HG02642 (cell line): ENCODE data around the gene RAD52.

Experiments
- ATAC-seq: cut with Tn5 transposase; IDR thresholded peaks from one replicate; pipeline ENCODE4 v1.9.1; 2021; ENCODE audit warnings: mild to moderate bottlenecking; ENCODE audit not compliant: unreplicated experiment, poor library complexity

RAD52 gene

DNA sequence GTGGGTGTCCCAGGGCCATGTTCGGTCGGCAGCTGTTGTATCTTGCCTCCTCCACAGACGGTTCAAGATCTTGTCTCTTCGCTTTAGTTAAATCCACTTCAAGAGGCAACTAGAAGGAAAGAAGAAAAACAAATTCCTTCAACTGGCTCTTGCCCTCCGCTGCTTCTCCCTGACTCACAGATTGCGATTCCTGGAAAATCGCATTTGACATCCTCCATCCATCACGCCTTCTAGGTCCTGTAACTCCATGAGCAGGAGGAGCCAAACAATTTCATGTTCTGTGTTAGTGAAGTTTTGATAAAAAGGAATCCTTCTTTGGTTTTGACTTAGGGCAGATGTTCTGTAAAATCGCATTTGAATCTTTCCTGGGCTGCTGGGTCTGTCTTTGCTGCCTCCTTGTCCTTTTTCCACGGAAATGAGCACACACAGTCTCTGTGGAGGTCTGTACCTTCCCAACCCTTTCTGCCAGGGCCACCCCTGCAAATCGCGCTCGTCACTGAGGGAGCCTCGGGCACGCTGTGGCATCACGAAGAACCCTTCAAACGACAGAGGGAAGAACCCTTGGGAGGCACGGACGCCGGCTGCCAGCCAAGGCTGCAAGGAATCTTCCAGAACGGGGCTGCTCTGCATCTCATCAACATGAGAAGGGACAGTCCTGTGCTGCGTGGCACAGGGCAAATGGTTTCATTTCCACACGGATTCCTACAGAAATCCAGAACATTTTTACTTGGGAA, 32.6 kb downstream of the RAD52 start:
- ATAC-seq = no peak

DNA sequence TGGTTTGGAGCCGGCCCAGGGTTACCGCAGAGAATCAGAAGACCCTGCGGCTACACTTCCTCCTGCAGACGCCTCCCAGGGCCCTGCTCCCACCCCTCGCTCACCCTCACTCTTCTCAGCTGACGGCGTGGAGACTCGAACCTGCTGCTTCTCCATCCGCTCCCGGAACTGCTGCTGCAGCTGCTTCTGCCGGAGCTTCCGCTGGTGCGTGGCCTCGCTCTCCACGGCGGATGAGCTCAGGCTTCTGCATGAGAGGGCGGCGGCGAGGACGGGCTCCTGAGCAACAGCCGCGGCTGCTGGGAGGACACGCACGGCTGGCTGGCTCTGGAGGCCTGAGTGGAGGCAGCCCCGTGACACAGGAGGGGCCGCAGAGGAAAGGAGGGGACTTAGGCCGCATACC, 33.3 kb downstream of the RAD52 start:
- ATAC-seq = no peak

DNA sequence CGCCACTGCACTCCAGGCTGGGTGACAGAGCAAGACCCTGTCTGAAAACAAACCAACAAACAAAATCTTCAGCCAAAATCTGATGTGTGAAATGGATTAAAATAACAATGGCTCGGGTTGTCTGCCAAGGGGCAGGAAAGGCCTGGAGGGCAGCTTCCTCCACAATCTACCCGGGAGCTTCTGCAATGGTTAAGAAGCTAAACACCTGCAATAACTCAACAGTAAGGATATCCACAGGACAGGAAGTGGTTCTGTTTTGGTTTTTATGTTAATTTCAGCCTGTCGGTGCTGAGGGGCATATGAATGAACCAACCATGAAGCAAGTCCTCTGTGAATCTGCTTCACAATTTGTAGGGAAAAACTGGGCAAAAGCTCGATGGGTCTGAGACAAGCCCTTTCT, 34.4 kb downstream of the RAD52 start:
- ATAC-seq = no peak

DNA sequence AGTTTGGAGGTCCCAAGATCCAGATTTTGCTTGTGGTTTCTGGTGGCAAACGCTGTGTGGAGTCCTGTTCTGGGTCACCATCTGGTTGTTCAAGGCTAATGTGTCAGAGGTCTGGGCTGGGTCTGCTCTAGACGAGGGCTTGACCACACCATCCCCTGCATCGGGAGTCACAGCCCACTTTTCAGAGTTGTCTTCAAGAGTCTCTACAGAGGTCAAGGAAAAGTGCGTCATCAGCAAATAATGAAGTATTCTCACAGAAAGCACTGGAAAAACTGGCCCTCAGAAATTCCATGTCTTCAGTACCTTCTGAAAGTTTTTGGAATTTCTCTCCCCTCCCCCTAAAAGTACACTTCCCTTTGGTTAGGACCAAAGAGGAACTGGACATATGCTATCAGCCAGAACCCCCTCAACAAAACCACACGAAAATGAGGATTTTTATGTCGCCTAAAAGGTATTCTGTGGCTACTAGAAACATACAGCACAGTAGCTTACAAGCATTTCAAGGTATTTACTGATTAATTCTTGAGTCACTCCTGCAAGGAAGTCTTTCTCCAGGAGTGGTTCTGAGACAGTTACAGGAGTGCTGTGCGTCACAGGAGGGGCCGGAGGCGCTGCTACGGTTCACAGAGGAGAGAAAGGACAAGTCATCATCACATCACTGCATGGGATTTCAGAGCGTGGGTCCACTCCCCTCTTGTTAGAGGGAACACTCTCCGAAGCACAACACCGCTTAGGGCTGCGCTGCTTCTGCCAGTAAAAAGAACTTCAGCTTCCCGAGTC, 35.4 kb downstream of the RAD52 start:
- ATAC-seq = no peak

DNA sequence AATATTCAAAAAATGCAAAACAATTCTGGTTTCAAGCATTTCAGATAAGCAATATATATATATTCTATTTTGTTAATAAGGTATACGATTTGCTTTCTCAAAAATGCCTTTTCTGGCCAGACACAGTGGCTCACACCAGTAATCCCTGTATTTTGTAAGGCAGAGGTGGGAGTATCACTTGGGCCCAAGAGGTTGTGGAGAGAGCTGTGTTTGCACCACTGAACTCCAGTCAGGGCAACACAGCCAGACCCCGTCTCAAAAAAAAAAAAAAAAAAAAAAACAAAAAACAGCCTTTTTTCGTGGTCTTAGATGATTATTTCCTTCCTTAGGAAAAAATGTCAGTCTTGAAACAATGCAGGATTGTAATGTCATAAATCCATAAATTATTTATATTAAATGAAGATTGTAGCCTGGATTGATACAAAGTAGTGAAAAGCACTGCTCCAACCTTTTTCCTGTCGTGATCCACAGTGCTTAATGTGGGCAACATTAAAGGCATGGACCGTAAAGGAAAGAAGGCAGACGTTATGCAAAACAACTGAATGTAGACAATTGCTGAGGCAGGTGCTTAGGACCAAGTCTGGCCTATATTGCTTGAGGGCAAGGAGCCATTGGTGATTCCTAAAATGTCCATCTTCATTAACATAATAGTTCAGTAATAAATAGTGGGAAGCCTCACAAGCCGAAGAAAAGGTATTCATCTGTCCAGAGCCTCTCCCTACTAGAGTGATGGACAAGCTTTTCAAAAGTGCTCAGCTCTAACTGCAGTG, 36.8 kb downstream of the RAD52 start:
- no peak for ATAC-seq

DNA sequence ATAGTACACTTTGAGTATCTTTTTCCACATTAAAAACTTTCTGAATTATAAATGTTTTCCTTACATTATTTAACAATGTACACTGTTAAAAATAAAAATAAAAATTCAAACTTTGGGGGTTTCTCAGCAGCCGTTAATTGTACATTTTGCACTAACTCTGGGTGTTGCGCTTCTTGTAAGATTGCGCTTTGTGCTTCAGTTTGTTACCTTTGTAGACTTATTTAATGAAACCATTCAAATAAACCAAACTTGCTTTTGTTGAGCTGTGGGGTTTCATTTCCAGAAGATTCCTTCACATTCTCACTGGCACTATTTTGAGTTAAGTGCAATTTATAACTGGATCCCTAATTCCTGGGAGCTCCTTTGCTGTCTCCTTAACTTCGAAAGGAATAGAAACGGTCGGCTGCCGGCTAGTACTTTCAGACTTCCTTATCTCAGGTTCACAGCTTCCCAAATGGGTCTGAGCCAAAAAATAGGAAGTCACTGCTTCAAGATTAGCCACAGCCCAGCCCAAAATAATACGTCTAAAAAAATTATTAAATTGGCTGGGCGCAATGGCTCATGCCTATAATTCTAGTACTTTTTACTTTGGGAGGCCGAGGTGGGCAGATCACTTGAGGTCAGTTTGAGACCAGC, 38.2 kb downstream of the RAD52 start:
- no peak for ATAC-seq

DNA sequence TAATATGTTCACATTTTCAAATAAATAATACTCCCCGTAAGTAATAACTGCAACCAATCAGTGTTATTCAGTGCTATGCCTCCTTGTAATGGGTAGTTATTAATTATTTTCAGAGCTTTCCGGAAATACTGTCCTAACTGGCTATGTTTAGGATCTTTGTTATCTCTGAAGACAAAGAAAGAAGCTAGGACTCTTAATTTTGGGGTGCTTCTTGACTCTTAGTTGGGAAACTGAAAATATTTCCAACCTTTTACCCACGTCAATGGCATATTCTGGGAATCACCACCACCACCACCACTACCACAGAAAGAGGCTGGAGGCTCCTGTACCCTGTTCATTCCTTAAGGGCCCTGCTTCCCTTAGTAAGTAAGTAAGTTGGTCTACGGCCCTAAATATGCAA, 39.1 kb downstream of the RAD52 start:
- no peak for ATAC-seq

DNA sequence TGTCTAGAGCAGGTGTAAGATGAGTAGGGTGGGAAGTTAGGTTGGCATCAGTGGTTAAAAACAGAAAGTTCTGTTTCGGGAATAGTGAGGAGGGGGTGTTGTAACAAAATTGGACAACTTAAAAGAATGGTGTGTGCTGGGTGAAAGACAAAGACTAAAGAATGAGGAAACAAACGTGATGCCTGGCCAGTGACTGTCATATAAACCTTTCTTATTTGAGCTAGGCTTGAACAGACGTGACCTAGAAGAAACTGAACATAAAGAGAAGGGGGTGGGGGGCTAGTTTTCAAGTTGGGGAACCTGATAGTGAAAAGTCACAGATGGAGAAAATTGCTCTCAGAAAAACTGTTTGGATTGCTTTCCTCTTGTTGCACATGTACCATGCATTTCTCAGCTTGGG, 39.6 kb downstream of the RAD52 start:
- no peak for ATAC-seq

DNA sequence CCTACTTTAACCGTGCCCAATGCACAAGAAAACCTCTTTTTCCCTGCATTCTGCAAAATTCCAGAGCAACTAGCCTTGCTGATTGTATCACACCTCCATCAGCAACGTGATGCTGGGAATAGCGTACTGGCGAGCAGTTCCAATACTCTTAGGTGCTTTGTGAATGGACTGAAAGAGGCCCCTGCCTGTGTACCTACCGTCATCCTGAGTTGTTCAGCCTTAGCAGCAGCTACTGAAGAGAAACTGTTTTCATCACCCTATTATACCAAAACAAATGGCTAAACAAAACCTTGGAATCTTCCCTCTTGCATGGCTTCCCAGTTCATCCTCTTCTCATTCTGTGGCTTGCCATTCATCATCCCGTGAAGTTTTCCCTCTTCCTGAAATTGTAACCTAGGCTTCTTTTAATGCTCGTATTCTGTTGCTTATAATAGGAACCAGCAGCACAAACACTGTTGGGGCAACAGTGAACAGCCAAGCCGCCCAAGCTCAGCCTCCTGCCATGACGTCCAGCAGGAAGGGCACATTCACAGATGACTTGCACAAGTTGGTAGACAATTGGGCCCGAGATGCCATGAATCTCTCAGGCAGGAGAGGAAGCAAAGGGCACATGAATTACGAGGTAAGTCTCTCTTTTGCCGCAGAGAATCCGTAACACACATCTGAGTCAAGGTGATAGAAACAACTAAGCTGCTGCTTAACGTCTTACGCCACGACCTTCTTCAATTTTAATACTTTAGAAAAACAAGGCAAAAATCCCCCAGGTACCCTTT, 41.9 kb downstream of the RAD52 start:
- ATAC-seq = no peak

DNA sequence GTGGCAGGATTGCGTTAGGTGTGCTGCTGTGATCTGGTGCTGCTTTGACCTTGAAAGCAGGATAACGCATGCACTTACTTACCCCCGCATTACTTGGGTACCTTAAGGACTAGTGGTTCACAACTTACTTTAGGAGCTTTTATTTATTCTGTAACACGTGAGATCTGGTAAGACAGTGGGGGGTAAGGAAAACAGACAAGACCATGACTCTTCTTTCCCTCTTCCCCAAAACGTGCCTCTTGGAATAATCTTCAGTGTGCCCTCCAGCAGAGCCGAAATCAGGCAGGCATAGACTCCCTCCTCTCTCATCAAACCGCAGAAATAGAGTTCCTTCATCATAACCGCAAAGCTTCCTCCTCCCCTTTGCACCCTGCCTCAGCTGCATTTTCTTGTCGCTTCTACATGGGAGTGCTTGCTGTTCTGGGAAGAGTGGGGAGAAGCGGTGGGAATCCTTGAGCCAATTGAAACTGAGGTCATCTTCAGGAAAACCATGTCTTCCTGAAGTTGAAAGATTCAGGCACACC, 43.4 kb downstream of the RAD52 start:
- no peak for ATAC-seq

DNA sequence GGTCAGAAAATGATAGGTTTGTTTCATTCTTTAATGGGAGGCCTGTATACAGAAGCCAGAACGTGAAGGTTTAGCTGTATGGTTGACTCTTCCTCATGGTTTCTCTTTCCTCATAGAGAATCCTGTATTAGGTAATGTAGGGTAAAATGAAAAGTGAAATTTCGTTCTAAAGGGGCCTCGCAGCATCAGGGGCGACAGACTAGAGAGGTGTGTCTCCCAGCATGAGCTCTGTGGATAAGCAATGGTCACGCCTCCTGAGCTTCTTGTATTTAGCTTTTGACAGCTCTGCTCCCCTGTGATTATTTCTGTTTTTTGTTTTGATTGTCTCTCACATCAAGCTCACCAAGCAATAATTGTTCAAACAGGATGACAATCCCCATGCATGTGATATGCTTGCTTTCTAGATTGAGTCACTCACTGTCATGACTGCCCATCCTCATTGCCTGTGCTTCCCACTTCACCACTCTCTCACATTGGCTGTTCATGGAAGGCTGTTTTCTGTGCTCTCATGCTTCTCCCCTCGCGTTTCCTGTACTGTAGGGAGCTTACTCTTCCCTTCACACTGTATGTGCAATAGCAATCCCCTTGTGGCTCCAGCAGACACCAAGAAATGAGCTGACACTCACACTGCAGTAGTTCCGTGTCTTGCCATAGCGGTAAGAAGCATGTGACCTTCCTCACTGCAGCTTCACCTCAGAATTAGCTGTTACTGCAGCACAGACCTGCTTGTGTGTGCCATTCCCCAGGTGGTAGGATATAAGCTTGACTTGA, 44.0 kb downstream of the RAD52 start:
- ATAC-seq = no peak

DNA sequence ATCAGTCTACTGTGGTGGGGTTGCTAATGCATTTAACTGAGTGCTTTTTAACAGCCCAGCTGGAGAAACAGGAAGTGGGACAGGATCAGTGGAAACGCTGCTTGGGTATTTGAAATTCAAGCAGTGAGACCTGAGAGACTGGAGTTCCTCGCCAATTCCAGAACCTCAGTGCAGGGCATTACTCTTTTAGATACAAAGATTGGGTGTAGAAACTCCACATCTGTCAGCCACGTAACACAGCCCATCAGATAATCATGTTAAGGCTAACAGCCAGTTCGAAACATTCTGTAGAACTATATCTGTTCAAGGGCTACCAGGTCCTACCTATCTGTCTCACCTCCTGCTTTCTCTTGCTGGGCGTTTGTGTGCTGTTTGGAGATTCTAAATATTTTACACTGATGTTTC, 45.5 kb downstream of the RAD52 start:
- ATAC-seq = no peak

DNA sequence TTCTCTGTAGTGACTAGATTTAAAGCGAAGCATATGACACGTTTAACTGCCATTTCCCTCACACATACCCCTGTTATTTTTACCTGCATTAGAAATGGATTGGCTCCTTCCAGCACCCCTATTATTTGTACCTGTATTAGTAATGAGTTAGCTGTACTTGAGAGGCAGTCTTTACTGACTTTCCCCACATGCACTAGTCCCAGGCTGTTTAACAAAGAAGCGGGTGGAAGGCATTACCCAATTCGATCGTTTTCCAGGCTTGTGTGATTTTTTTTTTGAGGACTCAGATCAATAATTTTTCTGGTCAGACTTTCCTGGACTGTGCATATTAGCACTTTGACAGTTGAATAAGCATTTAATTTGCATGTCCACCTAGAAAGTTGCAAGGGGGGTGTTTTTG, 46.4 kb downstream of the RAD52 start:
- ATAC-seq = no peak

DNA sequence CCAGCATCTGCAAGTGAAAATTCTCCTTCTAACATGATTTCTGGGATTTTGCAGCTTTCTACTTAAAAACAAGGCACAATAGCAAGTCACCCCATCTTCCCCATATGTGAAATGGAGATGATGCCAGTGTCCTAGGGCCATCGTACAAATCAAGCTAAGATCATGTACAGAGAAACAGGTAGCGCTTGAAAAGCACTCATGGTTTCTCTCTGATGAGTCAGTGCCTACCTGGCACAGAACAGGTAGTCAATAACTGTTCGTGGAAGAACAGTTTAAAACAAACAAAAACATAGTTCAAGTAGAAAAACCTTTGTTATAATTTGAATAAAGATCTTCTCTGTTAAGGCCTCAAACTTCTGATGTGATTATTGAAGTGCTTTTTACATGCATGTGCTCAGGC, 46.9 kb downstream of the RAD52 start:
- ATAC-seq = no peak

DNA sequence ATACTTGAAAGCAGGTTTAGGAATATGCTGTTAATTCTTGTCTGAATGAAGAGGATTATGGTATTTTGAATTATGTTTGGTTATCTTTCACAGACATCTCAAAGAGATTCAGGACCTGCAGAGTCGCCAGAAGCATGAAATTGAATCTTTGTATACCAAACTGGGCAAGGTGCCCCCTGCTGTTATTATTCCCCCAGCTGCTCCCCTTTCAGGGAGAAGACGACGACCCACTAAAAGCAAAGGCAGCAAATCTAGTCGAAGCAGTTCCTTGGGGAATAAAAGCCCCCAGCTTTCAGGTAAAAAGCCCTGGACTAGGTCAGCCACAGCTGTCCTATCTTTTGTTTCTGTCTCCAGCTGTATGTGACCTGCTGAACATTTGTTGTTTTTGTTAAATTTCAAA, 52.1 kb downstream of the RAD52 start:
- ATAC-seq = no peak

DNA sequence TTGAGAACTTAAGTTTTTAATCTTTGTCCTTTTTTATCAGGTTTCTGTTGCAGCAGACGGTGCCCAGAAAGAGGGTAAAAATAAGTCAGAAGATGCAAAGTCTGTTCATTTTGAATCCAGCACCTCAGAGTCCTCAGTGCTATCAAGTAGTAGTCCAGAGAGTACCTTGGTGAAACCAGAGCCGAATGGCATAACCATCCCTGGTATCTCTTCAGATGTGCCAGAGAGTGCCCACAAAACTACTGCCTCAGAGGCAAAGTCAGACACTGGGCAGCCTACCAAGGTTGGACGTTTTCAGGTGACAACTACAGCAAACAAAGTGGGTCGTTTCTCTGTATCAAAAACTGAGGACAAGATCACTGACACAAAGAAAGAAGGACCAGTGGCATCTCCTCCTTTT, 53.5 kb downstream of the RAD52 start:
- ATAC-seq = no peak

DNA sequence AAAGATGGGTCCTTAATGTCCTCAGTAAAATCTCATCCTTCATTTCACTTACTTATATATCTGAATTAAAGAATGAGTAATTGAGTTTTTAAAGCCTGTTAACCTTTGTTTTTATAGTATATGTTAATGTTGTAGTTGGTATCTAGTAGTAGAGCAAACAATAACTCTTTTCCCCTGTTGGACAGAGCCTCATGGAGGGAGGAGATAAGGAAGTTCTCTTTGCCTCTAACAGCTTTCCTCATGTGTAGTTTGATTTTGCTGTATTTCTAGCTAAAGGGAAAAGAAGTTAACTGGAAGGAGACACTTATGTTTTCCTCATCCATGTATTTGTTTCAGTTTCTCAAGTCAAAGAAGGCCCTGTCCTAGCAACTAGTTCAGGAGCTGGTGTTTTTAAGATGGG, 55.3 kb downstream of the RAD52 start:
- ATAC-seq = no peak

DNA sequence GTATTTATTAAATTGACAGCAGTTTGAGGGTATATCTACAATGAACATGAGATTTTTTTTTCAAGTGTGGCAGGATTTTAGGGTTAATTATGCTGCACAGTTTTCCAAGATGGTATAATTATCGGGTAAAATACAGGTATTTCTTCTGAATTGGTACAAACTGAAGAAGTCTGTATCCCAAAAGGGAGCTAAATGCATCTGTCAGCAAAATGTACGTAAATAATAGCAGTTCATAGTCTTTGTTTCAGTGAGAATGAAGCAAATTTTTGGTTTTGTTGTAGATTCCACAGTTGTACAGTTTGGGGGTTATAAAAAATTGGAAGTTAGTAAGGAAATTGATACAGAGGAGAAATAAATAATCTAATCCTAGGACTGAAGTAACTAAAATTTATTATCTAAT, 63.3 kb downstream of the RAD52 start:
- no peak for ATAC-seq

DNA sequence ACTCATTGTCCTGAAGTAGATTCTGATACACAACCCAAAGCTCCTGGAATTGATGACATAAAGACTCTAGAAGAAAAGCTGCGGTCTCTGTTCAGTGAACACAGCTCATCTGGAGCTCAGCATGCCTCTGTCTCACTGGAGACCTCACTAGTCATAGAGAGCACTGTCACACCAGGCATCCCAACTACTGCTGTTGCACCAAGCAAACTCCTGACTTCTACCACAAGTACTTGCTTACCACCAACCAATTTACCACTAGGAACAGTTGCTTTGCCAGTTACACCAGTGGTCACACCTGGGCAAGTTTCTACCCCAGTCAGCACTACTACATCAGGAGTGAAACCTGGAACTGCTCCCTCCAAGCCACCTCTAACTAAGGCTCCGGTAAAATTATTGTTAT, 63.8 kb downstream of the RAD52 start:
- ATAC-seq = no peak
